K562 (cell line): Measurements from ENCODE around the gene KLK1. TPM values are rescaled to one million over a fixed set of nuclear protein-coding genes. Genes with fewer than 3 reads are reported as not detected.

ENCODE experiments used
- ADNP ChIP-seq: fragments of 200-800 bp; sonication (Bioruptor generic); IDR thresholded peaks from 2 replicates; pipeline ENCODE4 v1.6.1; 2016; ENCODE audit warnings: missing genetic modification characterization, missing compliant biosample characterization
- BMI1 ChIP-seq: fragments of 150-350 bp; IDR thresholded peaks from 2 replicates; pipeline ENCODE4 v1.6.1; 2014; ENCODE audit warnings: low read length
- CHD1 ChIP-seq: fragments of 200-600 bp; sonication (generic); IDR thresholded peaks from one replicate; pipeline ENCODE4 v1.6.1; 2012; ENCODE audit warnings: mild to moderate bottlenecking, moderate library complexity, low read length, inconsistent platforms
- NFYB ChIP-seq: IDR thresholded peaks from 2 replicates; pipeline ENCODE4 v1.6.1; 2011; ENCODE audit warnings: mild to moderate bottlenecking, moderate library complexity; ENCODE audit not compliant: insufficient read length; ENCODE audit errors: extremely low read depth
- RUNX1 ChIP-seq: sonication (generic); IDR thresholded peaks from 2 replicates; pipeline ENCODE4 v1.6.1; 2016; ENCODE audit warnings: antibody characterized with exemption, low read depth
- polyA plus RNA-seq, 8 experiments: library from polyadenylated mRNA; depleted of rRNA in 4 of 8; stranded (reverse) in 5 of 8; unstranded in 3 of 8; fragments of >200 nt; fragmentation: Nextera tagmentation in 2 of 8; fragmentation: Illumina TruSeq in 1 of 8; extraction: Ambion mirVana in 2 of 8; extraction: Trizol in 1 of 8; gene quantifications; 2 replicates each; pipeline versions ENCODE4 v1.2.1 to v1.2.3, GENCODE V29; 2011 to 2014; ENCODE audit warnings: inconsistent platforms in 1 of 8, missing spikeins in 1 of 8
- total RNA-seq, 7 experiments: library from RNA; depleted of rRNA in 6 of 7; stranded (reverse); fragments of >200 nt in 6 of 7; fragmentation: Illumina TruSeq in 2 of 7; extraction: Trizol in 2 of 7; gene quantifications; 2 replicates each; pipeline versions ENCODE4 v1.2.1 to v1.2.3, GENCODE V29; 2011 to 2021; ENCODE audit warnings: low replicate concordance in 1 of 7
- TF ChIP-seq, protein P1 (sequence below), 2 experiments: fragments of 450-650 bp in 1 of 2; sonication (generic) in 1 of 2; formaldehyde crosslinking in 1 of 2; IDR thresholded peaks; 2 replicates each; pipeline versions ENCODE4 v1.7.1 to v1.9.0; 2016 to 2022; ENCODE audit warnings: inconsistent platforms in 1 of 2, mild to moderate bottlenecking in 1 of 2, missing genetic modification reagents in 1 of 2
- TF ChIP-seq, protein P2 (sequence below): fragments of 250-450 bp; sonication (Bioruptor Pico); IDR thresholded peaks from 2 replicates; pipeline ENCODE4 v1.8.0; 2021; ENCODE audit warnings: moderate library complexity, mild to moderate bottlenecking, inconsistent platforms
- TF ChIP-seq, protein P3 (sequence below): conservative IDR thresholded peaks from 2 replicates; pipeline ENCODE4 v1.6.1; 2011; ENCODE audit warnings: low read depth, mild to moderate bottlenecking, low read length; ENCODE audit not compliant: control insufficient read depth
- TF ChIP-seq, protein P4 (sequence below): fragments of 250-450 bp; sonication (Bioruptor Pico); IDR thresholded peaks from 2 replicates; pipeline ENCODE4 v1.5.1; 2021; ENCODE audit warnings: mild to moderate bottlenecking
- TF ChIP-seq, protein P5 (sequence below): fragments of 450-650 bp; IDR thresholded peaks from 2 replicates; pipeline ENCODE4 v1.6.1; 2017; ENCODE audit warnings: mild to moderate bottlenecking, moderate library complexity

Gene KLK1
- total and polyA plus RNA-seq, 9 of the 15 experiments (the other 6 are each of a cell fraction or from before 2014, with no cell fraction given), result 0.87 to 15.4 (median 9.1) TPM

DNA sequence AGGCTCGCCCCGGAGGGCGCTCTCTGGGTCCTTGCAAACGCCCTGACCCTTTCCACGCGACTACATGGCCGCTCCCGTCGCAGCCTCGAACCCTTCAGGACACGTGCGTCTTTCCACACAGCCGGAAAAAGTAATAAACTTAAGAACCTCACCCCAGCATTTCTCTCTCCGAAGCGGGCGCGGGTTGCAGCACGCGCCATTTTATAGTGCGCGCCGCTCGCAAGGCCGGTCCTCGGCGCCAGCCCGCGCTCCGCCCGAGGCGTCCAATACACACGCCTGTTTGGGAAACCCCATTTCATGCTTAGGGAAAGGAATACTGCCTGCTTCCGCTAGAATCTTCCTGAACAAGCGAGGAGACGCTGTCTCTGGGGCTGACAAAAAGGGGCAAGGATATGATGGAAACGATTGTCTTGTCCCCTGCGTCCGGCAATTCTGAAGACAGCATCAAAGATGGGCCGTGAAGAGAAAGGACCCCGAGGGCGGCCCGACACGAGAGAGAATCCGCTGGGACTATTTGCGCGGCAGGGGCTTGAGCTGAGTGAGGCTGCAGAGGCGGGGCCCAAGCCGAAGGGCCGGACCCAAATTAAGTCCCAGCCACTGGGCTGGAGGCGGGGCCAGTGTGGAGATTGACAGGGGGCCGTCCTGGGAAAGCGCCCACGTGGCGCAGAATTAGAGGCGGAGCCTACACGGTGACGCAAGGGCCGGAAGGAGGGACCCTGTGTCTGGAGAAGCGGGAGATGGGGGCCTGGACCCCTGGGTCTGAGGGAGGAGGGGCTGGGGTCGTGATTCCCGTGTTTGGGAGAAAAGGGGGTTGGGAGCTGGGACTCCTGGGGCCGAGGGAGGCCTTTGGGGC lies 18.9 kb downstream of the KLK1 start (continued):
- TF ChIP-seq, protein P1, sequence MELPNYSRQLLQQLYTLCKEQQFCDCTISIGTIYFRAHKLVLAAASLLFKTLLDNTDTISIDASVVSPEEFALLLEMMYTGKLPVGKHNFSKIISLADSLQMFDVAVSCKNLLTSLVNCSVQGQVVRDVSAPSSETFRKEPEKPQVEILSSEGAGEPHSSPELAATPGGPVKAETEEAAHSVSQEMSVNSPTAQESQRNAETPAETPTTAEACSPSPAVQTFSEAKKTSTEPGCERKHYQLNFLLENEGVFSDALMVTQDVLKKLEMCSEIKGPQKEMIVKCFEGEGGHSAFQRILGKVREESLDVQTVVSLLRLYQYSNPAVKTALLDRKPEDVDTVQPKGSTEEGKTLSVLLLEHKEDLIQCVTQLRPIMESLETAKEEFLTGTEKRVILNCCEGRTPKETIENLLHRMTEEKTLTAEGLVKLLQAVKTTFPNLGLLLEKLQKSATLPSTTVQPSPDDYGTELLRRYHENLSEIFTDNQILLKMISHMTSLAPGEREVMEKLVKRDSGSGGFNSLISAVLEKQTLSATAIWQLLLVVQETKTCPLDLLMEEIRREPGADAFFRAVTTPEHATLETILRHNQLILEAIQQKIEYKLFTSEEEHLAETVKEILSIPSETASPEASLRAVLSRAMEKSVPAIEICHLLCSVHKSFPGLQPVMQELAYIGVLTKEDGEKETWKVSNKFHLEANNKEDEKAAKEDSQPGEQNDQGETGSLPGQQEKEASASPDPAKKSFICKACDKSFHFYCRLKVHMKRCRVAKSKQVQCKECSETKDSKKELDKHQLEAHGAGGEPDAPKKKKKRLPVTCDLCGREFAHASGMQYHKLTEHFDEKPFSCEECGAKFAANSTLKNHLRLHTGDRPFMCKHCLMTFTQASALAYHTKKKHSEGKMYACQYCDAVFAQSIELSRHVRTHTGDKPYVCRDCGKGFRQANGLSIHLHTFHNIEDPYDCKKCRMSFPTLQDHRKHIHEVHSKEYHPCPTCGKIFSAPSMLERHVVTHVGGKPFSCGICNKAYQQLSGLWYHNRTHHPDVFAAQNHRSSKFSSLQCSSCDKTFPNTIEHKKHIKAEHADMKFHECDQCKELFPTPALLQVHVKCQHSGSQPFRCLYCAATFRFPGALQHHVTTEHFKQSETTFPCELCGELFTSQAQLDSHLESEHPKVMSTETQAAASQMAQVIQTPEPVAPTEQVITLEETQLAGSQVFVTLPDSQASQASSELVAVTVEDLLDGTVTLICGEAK (IDR thresholded peaks at IDR 0.05), result peak; percentile 21; the same call in 1 of the 2 replicates
- TF ChIP-seq, protein P1 (CRISPR knock-in tag; IDR thresholded peaks at IDR 0.05), result no peak
- TF ChIP-seq, protein P2, sequence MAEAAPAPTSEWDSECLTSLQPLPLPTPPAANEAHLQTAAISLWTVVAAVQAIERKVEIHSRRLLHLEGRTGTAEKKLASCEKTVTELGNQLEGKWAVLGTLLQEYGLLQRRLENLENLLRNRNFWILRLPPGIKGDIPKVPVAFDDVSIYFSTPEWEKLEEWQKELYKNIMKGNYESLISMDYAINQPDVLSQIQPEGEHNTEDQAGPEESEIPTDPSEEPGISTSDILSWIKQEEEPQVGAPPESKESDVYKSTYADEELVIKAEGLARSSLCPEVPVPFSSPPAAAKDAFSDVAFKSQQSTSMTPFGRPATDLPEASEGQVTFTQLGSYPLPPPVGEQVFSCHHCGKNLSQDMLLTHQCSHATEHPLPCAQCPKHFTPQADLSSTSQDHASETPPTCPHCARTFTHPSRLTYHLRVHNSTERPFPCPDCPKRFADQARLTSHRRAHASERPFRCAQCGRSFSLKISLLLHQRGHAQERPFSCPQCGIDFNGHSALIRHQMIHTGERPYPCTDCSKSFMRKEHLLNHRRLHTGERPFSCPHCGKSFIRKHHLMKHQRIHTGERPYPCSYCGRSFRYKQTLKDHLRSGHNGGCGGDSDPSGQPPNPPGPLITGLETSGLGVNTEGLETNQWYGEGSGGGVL (CRISPR knock-in tag), result no peak
- TF ChIP-seq BMI1 (peak; percentile 39; the same call in 1 of the 2 replicates), ADNP (tag) (no peak), RUNX1 (no peak), CHD1 (peak; percentile 89), NFYB (no peak)
- TF ChIP-seq, protein P3, sequence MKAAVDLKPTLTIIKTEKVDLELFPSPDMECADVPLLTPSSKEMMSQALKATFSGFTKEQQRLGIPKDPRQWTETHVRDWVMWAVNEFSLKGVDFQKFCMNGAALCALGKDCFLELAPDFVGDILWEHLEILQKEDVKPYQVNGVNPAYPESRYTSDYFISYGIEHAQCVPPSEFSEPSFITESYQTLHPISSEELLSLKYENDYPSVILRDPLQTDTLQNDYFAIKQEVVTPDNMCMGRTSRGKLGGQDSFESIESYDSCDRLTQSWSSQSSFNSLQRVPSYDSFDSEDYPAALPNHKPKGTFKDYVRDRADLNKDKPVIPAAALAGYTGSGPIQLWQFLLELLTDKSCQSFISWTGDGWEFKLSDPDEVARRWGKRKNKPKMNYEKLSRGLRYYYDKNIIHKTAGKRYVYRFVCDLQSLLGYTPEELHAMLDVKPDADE, result 0 out of 2 replicates have a peak, but pooled peaks have one; percentile 25
- TF ChIP-seq, protein P4, sequence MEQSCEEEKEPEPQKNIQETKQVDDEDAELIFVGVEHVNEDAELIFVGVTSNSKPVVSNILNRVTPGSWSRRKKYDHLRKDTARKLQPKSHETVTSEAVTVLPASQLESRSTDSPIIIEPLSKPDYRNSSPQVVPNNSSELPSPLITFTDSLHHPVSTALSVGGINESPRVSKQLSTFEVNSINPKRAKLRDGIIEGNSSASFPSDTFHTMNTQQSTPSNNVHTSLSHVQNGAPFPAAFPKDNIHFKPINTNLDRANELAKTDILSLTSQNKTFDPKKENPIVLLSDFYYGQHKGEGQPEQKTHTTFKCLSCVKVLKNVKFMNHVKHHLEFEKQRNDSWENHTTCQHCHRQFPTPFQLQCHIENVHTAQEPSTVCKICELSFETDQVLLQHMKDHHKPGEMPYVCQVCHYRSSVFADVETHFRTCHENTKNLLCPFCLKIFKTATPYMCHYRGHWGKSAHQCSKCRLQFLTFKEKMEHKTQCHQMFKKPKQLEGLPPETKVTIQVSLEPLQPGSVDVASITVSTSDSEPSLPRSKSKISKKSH (CRISPR knock-in tag), result no peak
- TF ChIP-seq, protein P5, sequence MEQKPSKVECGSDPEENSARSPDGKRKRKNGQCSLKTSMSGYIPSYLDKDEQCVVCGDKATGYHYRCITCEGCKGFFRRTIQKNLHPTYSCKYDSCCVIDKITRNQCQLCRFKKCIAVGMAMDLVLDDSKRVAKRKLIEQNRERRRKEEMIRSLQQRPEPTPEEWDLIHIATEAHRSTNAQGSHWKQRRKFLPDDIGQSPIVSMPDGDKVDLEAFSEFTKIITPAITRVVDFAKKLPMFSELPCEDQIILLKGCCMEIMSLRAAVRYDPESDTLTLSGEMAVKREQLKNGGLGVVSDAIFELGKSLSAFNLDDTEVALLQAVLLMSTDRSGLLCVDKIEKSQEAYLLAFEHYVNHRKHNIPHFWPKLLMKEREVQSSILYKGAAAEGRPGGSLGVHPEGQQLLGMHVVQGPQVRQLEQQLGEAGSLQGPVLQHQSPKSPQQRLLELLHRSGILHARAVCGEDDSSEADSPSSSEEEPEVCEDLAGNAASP, result no peak
